HK-2 (cell line): ENCODE results near the gene CLCN1.

Source experiments
- DNase-seq: peaks from one replicate; pipeline ENCODE4 v3.0.0-alpha.2; 2018; ENCODE audit not compliant: unreplicated experiment

Gene CLCN1

GRCh38 chr7:143363016-143363937 is 47.4 kb downstream of the CLCN1 start:
- DNase-seq, result no peak

GRCh38 chr7:143367972-143368371 is 52.1 kb downstream of the CLCN1 start:
- DNase-seq, result peak; percentile 53

GRCh38 chr7:143368387-143368786 is 52.5 kb downstream of the CLCN1 start:
- no peak for DNase-seq

DNA sequence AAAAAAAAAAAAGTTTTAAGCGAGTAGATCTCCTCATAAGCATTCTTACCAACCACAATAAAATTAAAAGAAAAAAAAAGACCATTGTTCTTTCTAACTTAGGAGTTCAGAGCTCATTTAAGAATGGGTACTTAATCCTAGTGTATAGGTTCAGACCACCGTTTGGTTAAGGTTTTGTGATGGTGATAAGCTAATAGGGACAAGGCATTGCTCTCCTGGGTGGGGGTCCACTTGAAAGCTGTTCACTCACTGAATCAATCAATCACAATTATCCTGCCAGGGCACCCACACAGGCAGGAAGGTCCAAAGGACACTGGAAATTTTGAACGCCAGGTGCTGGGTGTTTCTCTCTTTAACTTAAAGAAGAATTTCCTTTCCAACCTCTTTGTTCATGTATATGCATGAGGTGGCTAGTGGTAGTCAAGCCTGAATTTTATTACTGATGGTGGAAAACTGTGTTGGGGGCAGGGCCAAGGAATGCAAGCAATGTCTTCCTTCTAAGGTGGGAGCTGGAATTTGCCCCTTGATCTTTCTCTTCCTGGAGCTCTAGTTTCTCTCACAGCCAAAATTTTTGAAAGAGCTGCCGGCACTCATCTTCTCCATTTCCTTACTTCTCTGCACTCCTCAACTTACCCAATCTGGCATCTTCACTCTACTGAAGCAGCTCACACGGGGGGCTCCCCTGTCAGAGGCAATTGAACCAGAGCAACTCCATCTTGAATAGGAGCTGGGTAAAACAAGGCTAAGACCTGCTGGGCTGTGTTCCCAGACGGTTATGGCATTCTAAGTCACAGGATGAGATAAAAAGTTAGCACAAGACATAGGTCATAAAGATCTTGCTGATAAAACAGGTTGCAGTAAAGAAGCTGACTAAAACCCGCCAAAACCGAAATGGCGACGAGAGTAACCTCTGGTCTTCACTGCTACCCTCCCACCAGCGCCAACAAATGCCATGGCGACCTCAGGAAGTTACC is 54.1 kb downstream of the CLCN1 start:
- no peak for DNase-seq

DNA sequence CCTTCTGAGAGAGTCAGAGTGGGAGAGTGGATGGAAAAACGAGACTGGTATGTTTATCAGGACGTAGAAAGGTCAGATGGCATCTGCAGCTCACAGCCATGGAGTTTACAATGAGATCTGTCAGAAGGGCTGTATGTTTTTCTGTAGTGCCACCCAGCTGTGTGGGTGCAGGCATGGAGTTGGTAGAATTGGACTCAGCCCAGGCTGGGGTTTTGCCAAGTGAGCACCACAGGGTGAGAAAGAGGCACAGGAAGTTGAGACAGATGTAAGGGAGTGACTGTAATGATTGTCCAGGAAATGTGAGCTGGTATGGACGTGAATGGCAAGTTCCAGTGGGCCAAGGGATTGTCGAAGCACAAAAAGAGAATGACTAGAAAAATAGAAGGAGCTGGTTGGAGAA is 56.2 kb downstream of the CLCN1 start:
- DNase-seq, result no peak

DNA sequence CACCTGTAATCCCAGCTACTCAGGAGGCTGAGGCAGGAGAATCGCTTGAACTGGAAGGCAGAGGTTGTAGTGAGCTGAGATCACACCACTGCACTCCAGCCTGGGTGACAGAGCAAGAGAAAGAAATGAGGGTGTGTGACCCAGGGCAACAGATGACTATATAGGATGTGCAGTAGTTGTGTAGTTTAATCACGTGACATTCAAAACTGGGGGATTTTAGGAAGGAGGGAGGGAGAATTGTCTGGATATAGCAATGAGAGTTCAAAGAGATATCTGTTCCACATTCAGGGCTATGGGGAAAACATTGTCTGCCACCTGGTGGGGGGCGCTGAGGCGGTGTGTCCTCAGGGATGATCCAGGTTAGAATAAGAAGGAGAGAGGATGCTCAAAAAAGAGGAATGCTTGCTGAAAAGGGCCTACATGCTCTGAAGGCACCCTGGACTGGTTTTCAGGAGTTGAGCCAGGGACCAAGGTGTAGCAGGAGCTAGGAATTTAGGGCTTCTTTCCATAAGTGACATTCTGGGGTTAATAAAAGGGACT is 57.4 kb downstream of the CLCN1 start:
- no peak for DNase-seq

DNA sequence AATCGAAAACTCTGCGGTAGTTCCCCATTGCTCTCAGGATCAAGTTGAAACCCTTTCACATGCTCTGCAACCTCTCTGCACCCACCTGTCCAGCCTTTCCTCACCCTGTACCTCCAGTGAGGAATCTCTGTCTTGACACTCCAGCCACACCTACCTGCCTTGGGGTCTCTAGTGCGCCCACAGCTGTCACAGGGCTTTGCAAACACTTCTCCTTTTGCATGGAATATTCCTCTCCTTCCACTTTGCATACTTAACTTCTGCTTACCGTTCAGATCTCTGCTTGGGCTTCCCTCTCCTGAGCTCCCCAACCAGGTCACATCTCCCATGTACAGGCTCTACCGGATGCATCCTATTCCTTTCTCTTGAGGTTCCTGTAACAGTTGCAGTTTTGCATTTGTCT is 58.6 kb downstream of the CLCN1 start:
- DNase-seq, result no peak

GRCh38 chr7:143375298-143376034 is 59.6 kb downstream of the CLCN1 start:
- DNase-seq, result no peak

- DNase-seq, result no peak
Measured at GRCh38 chr7:143376396-143376795, 60.5 kb downstream of the CLCN1 start.

GRCh38 chr7:143379611-143380259 is 63.8 kb downstream of the CLCN1 start:
- no peak for DNase-seq

DNA sequence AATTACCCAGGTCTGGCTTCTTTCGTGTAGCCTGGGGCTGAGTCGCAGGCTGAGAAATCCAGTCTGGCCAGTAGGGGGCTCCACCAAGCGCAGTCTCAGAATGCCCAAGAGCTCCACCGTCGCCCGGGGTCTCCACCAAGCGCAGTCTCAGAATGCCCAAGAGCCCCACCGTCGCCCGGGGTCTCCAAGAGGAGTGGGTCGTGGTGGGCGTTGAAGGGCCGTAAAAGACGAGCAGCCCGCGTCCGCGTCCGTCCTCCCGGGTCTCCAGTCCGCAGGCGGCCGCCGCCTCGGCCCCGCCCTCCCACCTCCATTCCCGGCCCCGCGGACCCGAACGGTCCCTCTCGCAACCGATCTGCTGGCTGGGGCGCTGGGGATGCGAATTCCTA is 64.3 kb downstream of the CLCN1 start:
- DNase-seq, result peak; percentile 87

GRCh38 chr7:143380646-143381426 is 64.9 kb downstream of the CLCN1 start, which contains the start of gene ZYX:
Gene ZYX, plus strand, starts transcription at chr7:143381345. Its CDS starts 227 bp downstream, at chr7:143381572.
- peak; percentile 98 for DNase-seq

GRCh38 chr7:143381427-143382125 is 65.7 kb downstream of the CLCN1 start:
- peak; percentile 60 for DNase-seq

DNA sequence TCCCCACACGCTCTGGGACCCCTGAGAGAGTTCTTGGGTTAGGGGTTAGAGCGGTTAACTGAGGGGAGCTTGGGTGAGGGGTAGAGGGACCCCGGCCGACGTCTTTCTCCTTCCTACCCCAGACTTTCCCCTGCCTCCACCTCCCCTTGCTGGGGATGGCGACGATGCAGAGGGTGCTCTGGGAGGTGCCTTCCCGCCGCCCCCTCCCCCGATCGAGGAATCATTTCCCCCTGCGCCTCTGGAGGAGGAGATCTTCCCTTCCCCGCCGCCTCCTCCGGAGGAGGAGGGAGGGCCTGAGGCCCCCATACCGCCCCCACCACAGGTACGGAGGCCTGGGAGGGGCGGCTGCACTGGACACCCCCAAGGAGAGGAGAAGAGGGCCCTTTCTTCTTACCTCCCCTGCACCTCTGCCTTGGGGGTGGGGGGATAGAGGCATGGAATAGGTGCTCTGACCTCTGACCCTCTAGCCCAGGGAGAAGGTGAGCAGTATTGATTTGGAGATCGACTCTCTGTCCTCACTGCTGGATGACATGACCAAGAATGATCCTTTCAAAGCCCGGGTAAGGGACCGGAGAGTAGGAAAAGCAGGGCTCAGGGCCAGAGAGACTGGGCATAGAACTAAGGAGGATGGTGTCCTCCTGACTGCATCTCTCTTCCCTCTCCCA is 66.3 kb downstream of the CLCN1 start:
- no peak for DNase-seq

- DNase-seq, result no peak
Measured at GRCh38 chr7:143382791-143383641, 67.1 kb downstream of the CLCN1 start.

- no peak for DNase-seq
Measured at GRCh38 chr7:143383642-143383957, 67.7 kb downstream of the CLCN1 start.

- DNase-seq, result peak; percentile 30
Measured at GRCh38 chr7:143384148-143384547, 68.2 kb downstream of the CLCN1 start.
